Endothelial cell of umbilical vein (primary cell): ENCODE data around the gene SKAP1.

Experiments
- EZH2 ChIP-seq: IDR thresholded peaks from 2 replicates; pipeline ENCODE4 v1.6.1; 2012; ENCODE audit warnings: borderline replicate concordance, low read depth, mild to moderate bottlenecking, moderate library complexity, low read length, inconsistent platforms; ENCODE audit not compliant: severe bottlenecking
- POLR2A ChIP-seq: IDR thresholded peaks from 2 replicates; pipeline ENCODE4 v1.6.1; 2012; ENCODE audit warnings: low read depth, mild to moderate bottlenecking, control low read depth, low read length

GRCh38 chr17:48190871-48191270, 239.1 kb downstream of the SKAP1 start:
- no peak for TF ChIP-seq EZH2
- no peak for TF ChIP-seq POLR2A
